Left colon (tissue), 2 donors: ENCODE data around the gene CASP3. TPM values are rescaled to one million over a fixed set of nuclear protein-coding genes. Genes with fewer than 3 reads are reported as not detected.

Source experiments
- ATAC-seq: fragments of 200-7000 bp; cut with Tn5 transposase; one replicate; pipeline ENCODE4 v1.9.1; 2020; ENCODE audit warnings: mild to moderate bottlenecking, moderate library complexity
- DNase-seq, 2 donors: peaks; one replicate each; pipeline ENCODE4 v3.0.0-alpha.2; 2020
- intact Hi-C, 2 donors: fragments of 100-400 bp; cut with DNase I in 1 of 2; cut with micrococcal nuclease in 1 of 2; formaldehyde crosslinking; loops; one replicate each; pipeline versions ENCODE4 v1.11.2 to v1.14.0; 2022; cut with DNase I, micrococcal nuclease
- long read RNA-seq: library from polyadenylated mRNA; unstranded; transcript quantifications from one replicate; pipeline ENCODE4 v2.0.0, GENCODE V29; 2021
- total RNA-seq, 2 donors: library from RNA; stranded (reverse); fragmentation: NEBNext Ultra II Directional; extraction: Animal tissue kit (Norgen Biotek cat#: 25700); gene quantifications; one replicate each; pipeline ENCODE4 v1.2.1, GENCODE V29; 2021
- donor health status: DM: no; HTN: no; CAD: no.
- donor health status: DM: yes; HTN: yes; CAD: no.

Gene CASP3
- total RNA-seq = 10 to 100 TPM; 43.4 to 50.2 TPM
- long read RNA-seq, transcript CASP3-201 (8 exons, 2,673 nt) = minor isoform, 29 of 94 reads
- long read RNA-seq, transcript CASP3-206 (7 exons, 2,540 nt) = major isoform, 48 of 94 reads
- long read RNA-seq, partial matches to known transcripts = 4 of 94 reads
- long read RNA-seq, other reads (novel, unspliced or antisense) = 12 of 94 reads

- DNase-seq = peak; percentile 96 to 98
- intact Hi-C loops = loop anchor here in 1 of 2 donors (10.0 kb wide), 1 partner anchor 76 kb away; no protein-coding TSS in a partner anchor
- ATAC-seq = peak; percentile 87
Measured at GRCh38 chr4:184649026-184649970, at the start of gene CASP3, which contains the start of gene PRIMPOL. Gene CASP3, minus strand, starts transcription at chr4:184649447. Its CDS starts 10,994 bp downstream, at chr4:184638453. Gene PRIMPOL, plus strand, starts transcription at chr4:184649738. Its CDS starts 7,403 bp downstream, at chr4:184657141.

- intact Hi-C loops = no loop called here
- ATAC-seq = no peak
Measured at GRCh38 chr4:184697956-184698355, 48.7 kb upstream of the CASP3 start.

GRCh38 chr4:184695178-184695896 is 46.1 kb upstream of the CASP3 start:
- DNase-seq (no peak), ATAC-seq (no peak)
- intact Hi-C loops = no loop called here

More at GRCh38 chr4:184697956-184698355, 48.7 kb upstream of the CASP3 start:
- no peak for DNase-seq

- no peak for ATAC-seq
- intact Hi-C loops = no loop called here
- no peak for DNase-seq
Measured at GRCh38 chr4:184694412-184694956, 45.2 kb upstream of the CASP3 start.

GRCh38 chr4:184693056-184693455 is 43.8 kb upstream of the CASP3 start:
- intact Hi-C loops = no loop called here
- no peak for DNase-seq
- ATAC-seq = no peak

- ATAC-seq (no peak), DNase-seq (no peak)
- intact Hi-C loops = no loop called here
Measured at GRCh38 chr4:184689681-184690080, 40.4 kb upstream of the CASP3 start.

DNA sequence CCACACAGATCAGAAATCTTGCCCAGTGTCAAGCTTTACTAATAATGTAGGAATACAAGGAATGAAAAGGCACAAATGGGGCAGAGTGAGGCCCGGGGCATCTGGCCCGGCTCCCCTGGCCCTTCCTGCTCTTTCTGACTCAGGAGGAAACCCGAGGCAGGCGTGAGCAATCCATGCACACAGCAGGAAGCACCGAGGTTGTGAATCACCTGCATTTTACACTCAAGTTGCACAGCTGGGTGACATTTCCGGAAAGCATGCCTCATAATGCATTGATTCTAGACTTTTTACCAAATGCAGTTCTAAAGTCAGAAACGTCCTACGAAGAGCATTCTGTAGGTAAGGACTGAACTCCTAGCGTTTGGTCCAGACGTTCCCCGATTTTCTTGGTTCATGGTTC is 39.2 kb upstream of the CASP3 start:
- ATAC-seq = peak; percentile 48
- DNase-seq = no peak
- intact Hi-C loops = no loop called here

DNA sequence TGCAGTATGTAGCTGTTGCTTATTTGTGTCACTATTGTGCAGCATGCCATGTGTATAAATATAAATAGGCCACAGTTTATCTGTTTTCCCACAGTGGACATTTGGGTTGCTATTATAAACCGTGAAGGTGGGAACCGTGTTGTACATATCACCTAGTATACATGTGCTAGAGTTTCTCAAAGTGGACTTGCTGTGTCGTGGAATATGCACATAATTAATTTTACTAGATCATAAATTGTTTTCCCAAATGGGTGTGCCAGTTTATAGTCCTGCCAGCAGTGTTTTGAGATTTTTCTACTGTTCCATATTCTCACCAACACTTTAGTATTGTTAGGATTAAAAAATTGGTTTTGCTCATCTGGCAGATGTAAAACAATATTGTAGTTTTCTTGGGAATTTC is 38.8 kb upstream of the CASP3 start:
- intact Hi-C loops = no loop called here
- ATAC-seq (no peak), DNase-seq (no peak)

GRCh38 chr4:184684491-184685189 is 35.4 kb upstream of the CASP3 start:
- DNase-seq (no peak), ATAC-seq (no peak)
- intact Hi-C loops = no loop called here

DNA sequence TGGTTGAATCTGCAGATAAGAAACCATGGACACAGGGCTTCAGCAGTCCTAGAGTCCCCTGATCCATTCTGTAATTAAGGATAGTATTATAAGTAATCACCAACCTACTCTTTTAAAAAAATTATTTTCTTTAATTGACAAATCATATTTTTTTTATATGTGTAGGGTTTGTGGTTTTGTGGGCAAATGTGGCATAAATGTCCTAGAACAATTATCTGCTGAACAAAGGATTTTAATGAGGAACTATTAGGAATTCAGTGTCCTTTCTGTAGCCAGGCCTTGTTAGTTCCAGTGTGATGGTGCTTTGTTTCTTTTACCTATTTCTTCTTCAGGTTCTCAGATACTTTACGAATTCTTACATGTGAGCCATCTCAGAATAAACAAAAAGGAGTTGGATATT is 32.7 kb upstream of the CASP3 start:
- no peak for ATAC-seq
- intact Hi-C loops = no loop called here
- no peak for DNase-seq

DNA sequence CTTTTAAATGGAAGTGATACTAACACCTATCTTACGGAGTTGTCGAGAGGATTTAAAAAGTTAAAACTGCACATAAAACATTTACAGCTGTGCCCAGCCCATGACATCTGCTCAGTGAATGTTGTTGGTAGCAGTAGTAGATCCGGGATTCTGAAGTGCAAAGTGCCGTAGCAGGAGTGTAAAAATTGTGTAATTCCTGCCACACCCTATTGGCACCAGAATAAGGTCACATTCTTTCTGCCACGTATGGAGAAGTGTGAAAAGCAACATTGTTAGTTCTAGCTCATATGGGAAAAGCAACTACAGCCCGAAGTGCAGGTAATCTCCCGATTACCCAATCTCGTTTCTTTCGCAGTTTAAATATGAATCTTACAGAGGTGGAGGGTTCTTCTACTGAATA is 31.5 kb upstream of the CASP3 start:
- peak; percentile 99 for ATAC-seq
- DNase-seq = peak; percentile 39 to 70
- intact Hi-C loops = no loop called here

DNA sequence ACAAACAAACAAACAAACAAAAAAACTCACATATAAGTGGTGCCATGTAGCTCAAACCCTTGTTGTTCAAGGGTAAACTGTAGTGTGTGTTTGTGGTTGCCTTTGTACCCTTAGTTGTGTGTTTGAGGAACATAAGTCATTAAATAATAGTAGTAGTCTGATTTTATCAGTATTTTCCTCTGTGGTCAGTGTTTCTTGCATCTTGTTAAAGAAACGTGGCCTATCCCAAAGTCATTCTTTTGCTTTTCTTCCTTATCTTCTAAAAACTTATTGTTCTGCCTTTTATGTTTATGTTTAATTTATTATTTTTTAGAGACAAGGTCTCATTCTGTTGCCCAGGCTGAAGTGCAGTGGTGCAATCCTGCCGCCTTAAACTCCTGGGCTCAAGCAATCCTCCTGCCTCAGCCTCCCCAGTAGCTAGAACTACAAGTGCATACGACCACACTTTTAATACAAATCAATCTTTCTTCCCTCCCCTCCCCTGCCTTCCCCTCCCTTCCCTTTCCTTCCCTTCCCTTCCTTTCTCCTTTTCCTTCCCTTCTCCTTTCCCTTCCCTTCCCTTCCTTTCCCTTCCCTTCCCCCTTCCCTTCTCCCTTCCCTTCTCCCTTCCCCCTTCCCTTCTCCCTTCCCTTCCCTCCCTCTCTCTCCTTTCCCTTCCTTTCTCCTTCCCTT is 26.7 kb upstream of the CASP3 start:
- ATAC-seq (no peak), DNase-seq (no peak)
- intact Hi-C loops = no loop called here

GRCh38 chr4:184675018-184675417 is 25.8 kb upstream of the CASP3 start:
- ATAC-seq (peak; percentile 56), DNase-seq (no peak)
- intact Hi-C loops = no loop called here

- intact Hi-C loops = no loop called here
- DNase-seq = no peak
- ATAC-seq = no peak
Measured at GRCh38 chr4:184674011-184674410, 24.8 kb upstream of the CASP3 start.

GRCh38 chr4:184672741-184673140 is 23.5 kb upstream of the CASP3 start:
- intact Hi-C loops = no loop called here
- DNase-seq (no peak), ATAC-seq (no peak)

- ATAC-seq = peak; percentile 65
- intact Hi-C loops = no loop called here
- DNase-seq = peak; percentile 49 to 54
Measured at GRCh38 chr4:184671101-184671500, 21.9 kb upstream of the CASP3 start.

- intact Hi-C loops = no loop called here
- DNase-seq (no peak), ATAC-seq (no peak)
Measured at GRCh38 chr4:184669251-184669650, 20.0 kb upstream of the CASP3 start.

GRCh38 chr4:184668511-184669114 is 19.4 kb upstream of the CASP3 start:
- ATAC-seq = no peak
- intact Hi-C loops = no loop called here
- DNase-seq = no peak
